GM13977 (cell line): ENCODE data around the gene AMBP.

Source experiments
- DNase-seq: peaks from one replicate; pipeline ENCODE4 v3.0.0; 2012; ENCODE audit warnings: low spot score
- CTCF ChIP-seq: IDR thresholded peaks from 2 replicates; pipeline ENCODE4 v1.5.1; 2012; ENCODE audit warnings: mild to moderate bottlenecking, control low read depth; ENCODE audit not compliant: insufficient read depth; ENCODE audit errors: extremely low read depth, missing control alignments
- in situ Hi-C: fragments of 300-500 bp; cut with MboI; formaldehyde crosslinking; loops from one replicate; pipeline ENCODE4 v1.12.0; 2022; ENCODE audit warnings: low sequenced_read_pairs, low pct_unique_long_range_greater_than_20kb, mixed read lengths, inconsistent platforms; ENCODE audit not compliant: unreplicated experiment

The AMBP gene

DNA sequence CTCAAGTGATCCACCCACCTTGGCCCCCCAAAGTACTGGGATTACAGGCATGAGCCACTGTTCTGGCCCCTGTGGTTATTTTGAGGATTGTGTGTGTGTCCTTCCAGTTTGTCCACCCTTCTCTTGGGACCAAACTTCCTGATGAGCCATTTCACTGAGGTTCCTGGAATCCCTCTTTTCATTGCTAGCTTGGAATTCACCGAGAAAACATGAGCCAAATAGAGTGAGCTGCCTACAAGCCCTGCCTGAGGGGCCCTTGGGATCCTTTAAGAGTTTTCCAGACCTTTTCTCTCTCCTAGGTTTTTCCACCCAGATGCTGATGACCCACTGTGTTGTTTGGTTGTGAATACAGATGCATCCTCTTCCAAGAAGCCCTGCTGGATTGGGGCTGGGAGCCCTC, 34.2 kb upstream of the AMBP start:
- no peak for DNase-seq
- in situ Hi-C loops, result loop anchor here (25.0 kb wide), 1 partner anchor 175 kb away; no protein-coding TSS in a partner anchor
- TF ChIP-seq CTCF, result no peak

GRCh38 chr9:114110180-114110579, 32.1 kb upstream of the AMBP start:
- in situ Hi-C loops, result loop anchor here (25.0 kb wide), 1 partner anchor 177 kb away; no protein-coding TSS in a partner anchor
- no peak for TF ChIP-seq CTCF
- no peak for DNase-seq

DNA sequence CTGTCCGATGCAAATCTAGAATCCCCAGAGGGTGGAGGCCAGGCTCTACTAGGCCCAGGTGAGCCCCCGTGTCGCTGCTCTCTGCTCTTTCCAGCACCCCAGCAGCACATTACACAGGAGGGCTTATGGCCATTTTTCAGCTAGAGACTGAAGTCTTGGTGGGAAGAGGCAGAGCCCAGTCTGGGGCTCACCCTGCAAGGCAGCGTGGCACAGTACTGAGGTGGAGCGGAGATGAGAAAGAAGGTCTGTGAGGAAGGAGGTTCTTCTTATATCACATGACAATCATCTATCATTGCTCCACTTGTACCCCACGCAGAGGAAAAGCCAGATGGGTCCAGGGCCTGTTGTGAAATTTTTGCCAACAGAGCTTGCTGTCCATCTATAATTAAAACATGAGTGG, 31.0 kb upstream of the AMBP start:
- no peak for TF ChIP-seq CTCF
- in situ Hi-C loops, result loop anchor here (25.0 kb wide), 1 partner anchor 178 kb away; no protein-coding TSS in a partner anchor
- DNase-seq, result no peak

DNA sequence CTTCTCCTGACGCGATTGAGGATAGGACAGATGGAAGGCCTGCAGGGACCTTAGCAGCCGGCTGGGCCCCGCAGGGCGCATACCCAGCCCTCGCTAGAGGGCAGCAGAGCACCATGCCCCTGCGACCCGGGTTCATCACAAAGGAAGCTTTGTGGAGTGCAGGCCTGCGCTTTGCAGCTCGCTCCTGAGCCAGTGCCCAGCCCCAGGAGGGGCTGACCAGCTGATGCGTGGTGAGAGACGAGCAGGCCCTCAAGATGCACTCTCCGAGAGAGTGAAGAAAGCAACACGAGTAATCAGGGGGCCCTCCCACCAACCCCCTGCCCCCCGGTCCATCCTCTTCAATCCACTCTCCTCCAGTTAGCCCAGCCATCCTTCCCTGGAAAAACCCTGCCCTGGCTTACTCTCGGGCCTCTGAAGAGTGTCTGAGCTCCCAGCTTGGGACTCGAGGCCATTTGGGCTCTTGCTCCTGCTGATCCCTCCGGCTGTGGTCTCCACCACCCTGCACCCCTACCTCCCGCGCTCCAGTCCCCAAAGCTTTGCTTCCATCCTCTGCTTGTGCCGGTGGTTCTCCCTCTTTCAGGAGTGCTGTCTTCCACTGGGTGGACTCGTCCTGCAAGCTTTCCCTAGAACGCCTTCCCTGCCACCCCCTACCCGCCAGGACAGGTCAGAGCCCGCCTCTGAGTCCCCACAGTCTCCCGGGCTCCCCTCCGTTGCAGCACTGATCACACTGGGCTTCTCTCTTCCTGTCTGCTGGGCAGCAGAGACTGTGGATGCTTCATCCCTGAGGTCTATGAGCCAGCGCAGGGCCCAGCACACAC, 30.1 kb upstream of the AMBP start:
- in situ Hi-C loops, result loop anchor here (25.0 kb wide), 1 partner anchor 179 kb away; no protein-coding TSS in a partner anchor
- peak; percentile 88 for TF ChIP-seq CTCF
- DNase-seq, result peak; percentile 79

DNA sequence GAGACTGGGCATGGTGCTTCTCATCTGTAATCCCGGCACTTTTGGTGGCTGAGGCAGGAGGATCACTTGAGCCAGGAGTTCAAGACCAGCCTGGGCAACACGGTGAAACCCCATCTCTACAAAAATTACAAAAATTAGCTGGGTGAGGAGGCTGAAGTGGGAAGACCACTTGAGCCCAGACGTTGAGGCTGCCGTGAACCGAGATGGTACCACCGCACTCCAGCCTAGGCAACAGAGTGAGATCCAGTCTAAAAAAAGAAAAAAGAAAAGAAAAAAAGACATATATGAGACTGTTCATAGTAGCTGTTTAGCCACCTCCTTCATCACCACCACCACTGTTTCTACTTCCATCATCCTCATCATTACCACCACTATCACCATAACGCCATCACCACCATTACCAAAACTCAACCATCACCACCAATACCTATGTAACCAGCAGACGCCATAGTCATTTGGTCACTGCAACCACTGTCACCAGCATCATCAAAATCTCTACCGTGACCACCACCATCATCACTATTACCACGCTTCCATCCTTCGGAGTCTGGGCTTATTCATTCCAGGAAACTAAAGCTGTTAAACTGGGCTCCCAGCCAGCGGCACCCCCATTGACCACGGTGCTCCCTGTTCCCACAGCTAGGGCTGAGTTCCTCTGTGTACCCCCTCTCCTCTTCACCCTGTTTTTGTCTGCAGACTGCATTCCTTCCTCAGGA, 29.3 kb upstream of the AMBP start:
- no peak for TF ChIP-seq CTCF
- in situ Hi-C loops, result loop anchor here (25.0 kb wide), 1 partner anchor 180 kb away; no protein-coding TSS in a partner anchor
- no peak for DNase-seq

- no peak for TF ChIP-seq CTCF
- in situ Hi-C loops, result loop anchor here (25.0 kb wide), 1 partner anchor 182 kb away; no protein-coding TSS in a partner anchor
These were observed 27.1 kb upstream of the AMBP start for GRCh38 chr9:114105236-114105635.

More at GRCh38 chr9:114105236-114105635, 27.1 kb upstream of the AMBP start:
- DNase-seq, result no peak
